ENCODE measurements around the gene NFIA.

Gene NFIA

DNA sequence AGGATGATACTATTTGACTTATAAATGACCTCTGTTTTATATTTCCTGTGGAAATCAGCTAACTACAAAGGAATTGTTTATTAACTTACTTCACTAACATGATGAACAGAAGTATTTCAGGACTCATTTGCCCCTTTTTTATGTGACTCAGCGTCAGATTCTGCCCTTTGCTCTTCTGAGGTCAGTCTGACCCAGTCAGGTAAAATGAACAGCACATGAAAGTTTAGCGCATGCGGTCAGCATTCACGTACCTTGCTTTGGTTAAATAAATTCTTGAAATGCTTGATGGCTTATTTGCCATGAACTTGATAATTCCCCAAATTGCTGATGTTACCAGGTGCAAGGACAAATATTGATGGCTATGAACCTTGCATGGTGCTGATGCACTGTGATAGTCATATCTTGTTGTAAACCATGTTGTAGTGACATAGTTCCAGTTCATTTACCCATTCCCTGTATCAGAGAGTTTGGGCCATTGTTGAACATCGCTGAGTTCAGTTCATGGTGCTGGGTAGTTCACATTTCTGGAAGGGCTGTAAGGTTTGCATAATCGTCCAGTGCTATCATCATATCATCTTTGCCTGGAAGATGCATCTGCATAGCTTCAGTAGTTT, 133.4 kb downstream of the NFIA start:
- DNase-seq (ENCODE audit: low read depth) = no peak

DNA sequence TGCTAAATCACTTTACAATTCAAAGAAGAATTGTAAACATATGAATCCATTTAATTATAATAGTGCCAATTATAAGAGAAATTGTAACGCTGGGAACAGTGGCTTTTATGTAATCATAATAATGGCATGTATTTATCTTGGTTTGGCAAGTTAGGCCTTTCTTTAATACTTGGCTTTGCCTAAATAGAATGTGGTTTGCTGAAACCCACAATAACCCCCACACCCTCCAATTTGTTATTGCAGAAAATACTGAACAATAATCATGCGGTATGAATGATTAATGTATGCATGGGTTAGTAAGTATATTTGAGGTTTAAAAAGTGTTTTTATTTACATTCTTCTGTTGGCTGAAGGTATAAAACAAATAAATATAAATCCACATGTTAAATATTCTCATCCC, 138.2 kb downstream of the NFIA start:
- no peak for DNase-seq (ENCODE audit: low read depth)

DNA sequence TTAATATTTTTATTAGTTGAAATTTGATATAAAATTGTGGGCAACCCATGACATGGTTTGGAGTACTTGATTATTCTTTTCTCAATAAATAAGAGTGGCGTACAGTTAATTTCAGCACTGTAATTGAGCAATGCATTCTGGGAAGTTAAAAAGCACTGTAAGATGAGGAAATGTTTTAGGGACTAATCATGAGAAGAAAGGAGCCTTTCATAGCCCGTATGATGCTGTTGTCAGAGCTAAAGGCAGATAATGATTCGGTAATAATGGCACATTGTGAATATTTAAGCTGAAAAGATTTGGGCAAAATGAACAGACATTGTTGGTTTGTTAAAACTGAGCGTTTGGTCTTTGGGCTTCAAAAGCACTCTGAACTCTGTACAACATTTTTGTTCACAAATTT, 139.3 kb downstream of the NFIA start:
- DNase-seq (ENCODE audit: low read depth) = no peak

DNA sequence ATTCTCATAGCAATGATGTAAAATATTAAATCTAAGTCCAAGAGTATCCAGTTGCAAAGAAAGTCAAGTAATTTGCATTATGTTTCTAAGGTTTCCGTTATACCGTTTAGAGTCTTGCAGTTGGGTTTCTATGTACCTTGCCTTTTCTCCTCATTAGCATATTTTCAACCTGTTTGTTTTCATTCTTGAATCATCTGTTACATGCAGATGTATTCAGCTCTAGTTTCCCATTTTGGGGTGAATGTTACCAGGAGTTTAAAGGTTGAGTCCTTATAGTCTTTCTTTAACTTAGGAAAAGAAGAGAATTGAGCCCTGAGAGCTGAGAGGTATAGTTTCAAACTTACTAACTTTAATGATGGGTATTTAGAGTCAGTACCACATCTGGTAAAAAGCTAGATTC, 139.9 kb downstream of the NFIA start:
- DNase-seq (ENCODE audit: low read depth) = no peak

DNA sequence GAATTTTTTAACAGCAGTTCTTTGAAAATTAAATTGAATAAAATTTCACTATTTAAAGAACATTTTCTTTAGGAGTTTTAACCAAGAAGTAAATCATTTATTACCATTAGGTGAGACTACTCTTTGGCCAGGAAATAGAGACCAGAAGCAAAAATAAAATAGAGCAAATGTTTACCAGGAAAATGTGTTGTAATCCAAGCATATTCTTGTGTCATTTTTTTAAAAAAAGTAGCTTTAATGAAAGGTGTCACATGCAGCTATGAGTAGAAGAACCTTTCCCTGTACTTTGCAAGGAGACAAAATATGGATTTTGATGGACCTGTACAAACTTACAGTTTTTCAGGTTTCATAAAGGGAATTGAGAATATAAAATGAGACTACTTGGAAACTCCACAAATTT, 140.8 kb downstream of the NFIA start:
- no peak for DNase-seq (ENCODE audit: low read depth)

DNA sequence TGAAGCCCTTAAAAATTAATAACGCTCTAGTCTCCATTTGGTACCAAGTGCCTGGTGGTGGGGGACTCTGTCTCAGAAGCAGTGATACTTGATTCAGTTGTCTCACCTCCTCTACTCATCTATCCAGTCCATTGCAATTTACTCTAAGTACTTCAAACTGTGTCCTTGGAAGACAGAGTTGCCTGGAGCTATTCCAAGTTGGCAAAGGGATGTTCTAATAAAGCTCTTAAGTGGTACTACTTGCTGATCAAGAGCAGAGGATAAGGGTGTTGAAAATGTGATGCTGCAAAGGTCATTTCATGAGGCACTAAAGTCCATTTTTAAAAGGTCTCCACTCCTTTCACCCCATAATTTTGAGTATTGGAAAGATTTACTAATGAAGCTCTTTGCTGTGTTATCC, 142.2 kb downstream of the NFIA start:
- no peak for DNase-seq (ENCODE audit: low read depth)

DNA sequence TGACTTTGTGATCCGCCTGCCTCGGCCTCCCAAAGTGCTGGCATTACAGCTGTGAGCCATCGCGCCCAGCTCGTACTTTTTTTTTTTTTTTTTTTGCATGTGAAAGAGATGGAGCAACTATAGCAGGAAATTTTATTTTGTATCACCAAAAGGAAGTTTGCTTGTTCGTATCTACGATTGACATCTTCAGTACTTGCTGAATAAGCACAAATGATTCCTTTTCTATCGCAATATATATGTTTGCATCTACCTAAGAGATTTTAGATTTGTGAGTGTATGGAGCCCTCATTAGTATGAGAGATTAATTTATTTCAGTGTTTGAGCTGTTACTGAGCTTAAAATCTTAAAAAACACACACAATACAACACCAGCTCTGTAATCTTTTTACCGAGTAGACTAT, 143.1 kb downstream of the NFIA start:
- DNase-seq (ENCODE audit: low read depth) = no peak

DNA sequence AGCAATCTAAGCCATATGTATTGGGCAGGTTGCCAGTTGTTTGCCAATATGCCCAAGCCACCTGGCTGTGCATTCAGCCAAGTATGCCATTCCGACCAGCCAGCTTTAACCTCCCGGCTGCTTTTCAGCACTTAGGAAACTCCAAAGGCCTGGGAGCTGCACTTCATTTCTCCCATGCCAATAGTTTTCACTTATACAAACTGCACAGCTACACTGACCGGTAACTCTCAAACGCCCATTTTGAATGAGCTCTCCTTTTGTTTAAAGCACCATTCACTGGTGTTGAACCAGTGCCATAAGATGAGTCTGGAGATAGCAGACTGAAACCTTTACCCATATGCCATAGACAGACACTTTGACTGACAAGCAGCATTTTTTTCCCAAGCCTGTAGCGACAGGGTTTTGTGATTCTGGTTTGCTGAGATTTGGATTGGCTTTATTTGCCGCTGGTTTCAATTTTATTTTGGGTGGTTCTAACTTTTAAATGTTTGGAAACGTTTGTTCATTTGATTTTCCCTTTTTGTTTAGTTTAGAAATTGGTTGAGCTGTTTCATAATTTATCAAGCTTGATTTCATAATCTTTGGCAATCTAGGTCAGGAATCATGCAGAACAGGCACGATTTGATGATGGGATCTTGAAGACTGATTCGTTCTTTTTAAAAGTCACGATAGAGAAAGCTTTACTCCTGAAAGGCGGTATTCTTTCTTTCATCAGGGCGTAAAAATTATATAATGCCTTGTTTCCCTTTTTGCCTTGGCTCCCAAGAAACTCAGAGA, 144.6 kb downstream of the NFIA start:
- no peak for DNase-seq (ENCODE audit: low read depth)

DNA sequence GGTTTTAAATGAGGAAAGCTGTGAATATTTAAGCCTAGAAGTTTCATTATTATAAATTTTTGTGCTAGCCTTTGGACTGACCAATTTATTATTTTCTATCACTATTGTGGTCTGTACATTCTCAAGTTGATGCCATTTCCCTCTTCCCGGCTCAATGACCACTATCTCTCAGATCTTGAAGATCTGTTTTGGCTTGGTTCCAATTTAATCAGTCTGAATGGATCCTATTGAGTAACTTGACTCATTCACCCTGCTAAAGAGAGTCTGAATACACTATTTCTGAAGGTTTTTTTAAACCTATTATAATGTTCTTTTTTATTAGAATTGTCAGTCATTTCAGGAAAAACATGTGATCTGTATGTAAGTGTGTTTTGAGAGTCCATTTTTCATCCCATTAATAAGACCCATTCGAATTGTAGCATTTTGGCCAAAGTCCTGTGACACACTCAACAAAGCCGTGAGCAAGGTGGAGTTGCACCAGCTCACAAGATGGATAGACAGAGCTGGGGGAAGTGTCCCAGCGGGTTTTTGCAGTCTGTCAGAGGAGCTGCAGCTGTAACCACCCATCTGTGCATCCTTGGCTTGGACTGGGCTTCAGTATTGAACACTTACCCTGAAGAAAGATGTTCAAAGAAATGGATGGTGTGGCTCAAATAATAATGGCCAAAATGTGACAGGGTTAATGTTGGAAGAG, 145.6 kb downstream of the NFIA start:
- no peak for DNase-seq (ENCODE audit: low read depth)

DNA sequence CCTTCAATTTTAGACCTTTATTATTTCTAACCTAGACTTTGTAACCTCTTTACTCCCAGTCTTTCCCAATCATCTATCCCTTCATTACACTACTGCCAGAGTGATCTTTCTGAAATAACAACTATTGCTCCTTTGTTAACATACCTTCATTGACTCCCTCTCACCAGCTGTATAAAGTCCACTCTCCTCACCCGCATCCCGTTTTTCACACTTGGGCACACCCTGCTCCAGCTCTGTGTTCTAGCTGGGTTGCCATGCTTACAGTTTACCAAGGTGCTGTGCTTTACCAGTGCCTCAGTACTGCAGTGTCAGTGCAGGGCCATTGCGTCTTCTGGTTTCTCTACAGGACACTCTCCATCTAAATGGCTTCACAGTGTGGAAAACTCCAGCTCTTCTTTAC, 148.2 kb downstream of the NFIA start:
- DNase-seq (ENCODE audit: low read depth) = no peak

DNA sequence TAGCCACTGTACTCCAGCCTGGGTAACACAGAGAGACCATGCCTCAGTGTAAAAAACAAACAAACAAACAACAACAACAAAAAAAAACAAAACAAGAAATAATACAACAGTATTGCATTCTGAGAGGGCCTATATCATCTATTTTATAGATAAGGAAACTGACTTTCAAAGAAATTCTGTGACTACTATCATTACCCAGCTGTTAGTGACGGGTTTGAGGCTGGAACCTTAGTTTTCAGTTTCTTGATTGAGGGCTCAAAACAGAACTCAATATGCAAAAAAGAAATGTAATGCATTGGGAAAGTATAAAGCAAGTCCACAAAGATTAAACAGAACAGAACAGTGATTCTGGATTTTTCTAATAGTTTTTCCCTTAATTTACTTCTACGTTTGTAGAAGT, 149.4 kb downstream of the NFIA start:
- no peak for DNase-seq (ENCODE audit: low read depth)

DNA sequence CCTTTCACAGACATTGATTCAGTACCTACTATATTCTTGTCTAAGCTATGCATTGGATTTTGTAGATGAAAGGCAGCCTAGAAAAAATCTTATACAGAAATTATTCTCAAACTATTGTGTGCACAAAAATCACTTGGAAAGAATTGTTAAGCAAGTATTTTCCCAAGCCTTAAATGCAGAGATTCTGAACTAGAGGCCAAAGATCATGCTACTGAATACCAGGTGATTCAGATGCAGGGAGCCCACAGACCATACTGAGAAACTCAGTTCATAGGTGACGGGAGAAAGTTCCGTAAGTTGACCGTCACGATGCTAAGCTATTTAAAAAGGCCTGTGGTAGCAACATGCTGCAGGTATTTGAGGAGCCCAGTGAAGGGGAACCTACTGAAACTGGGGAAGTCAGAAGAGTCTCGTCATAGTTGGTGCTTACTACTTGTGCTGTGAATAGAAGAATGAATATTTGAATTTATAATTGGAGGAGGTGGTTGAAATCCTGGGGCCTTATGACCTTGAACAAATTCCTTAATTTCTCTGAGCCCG, 150.8 kb downstream of the NFIA start:
- DNase-seq (ENCODE audit: low read depth) = no peak

DNA sequence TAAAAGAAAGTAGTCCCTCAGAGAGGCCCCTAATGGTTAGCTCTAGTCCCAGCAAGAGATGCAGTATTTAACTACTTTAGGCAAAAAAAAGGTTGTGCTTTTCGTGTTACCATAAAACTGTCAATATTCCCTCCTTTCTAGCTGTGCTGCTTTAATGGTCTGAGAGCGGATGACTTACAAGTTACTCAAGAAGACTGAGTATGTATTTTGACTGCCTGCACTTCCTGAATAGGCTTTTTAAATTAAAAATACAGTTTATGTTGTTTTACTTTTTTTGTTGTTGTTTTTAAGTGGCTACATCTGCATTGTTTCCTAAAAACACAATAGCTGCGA, 152.2 kb downstream of the NFIA start:
- DNase-seq (ENCODE audit: low read depth) = no peak

DNA sequence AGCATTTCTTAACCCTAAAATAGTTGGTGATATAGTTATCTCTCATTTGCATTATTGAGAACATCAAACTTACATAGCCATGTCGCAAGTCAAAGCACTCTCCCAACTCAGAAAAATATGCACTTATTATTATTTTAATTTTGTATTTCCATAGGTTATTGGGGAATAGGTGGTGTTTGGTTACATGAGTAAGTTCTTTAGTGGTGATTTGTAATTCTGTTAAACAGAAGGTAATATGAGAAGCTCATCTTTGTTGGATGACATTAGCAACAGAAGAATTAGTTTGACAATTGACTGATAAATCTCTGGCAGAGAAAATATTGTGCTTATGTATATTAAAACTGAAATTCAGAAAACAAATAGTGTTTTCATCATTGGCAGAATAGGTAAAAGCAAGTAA, 154.8 kb downstream of the NFIA start:
- DNase-seq (ENCODE audit: low read depth) = no peak

DNA sequence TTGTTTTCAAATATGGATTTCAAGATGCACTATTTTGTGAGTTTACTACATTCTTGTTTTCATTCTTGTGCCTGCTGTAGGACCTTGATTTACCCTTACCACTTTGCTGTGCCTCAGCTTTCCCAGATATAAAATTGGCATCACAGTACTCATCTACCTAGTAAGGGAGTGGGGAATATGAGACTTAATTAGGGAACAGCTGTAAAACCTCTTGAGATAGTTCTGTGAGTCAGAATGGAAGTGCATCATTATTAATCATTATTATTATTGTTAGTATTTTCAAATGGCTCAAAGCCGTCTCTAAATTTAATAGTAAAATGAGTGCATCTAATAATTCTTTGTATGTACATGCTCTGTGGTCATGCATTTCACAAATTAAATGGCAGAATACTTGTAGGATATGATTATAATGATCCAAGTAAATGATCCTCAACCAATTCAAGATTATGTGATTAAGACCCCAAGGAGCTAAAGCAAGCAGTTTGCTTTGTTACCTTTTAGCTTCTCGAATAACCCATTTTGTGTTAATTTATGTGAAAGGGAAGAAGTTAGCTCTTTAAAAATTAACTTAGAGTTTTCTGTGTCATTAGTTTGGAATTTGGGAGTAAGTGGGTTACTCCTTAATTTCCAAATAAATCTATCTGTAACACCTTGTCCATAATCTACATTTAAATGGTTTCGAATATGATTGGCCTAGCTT, 155.4 kb downstream of the NFIA start:
- no peak for DNase-seq (ENCODE audit: low read depth)

DNA sequence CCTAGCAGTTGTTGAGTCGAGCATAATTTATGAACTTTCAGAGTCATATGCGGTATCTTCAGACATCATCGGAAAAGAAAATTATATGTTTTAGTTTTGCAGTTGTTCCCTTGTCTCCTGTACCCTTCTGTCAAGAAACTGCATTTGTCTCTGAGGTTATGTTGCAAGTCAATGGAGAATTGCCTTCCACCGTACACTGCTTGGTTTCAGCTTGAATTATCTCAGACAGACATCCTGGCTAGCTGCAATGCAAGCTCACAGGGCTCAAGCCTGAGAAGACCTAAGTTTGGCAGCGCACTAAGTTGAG, 156.0 kb downstream of the NFIA start:
- no peak for DNase-seq (ENCODE audit: low read depth)

DNA sequence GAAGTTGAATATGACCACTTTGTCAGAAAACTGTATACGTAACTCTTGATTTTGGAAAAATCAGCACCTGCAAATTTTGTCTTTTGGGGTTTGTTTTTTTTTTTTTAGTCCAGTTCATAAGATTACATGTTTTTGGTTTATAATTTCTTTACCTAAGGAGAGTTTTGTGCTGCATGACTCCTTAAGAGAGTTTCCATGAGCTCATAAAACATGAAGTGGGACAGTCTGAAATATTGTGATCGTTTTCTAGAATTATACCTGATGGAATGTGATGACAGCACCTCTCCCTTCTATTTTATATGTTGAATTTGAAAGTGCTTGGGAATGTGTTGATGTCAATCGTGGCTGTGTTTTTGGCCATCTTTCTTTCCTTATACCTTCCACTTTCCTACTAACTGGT, 158.5 kb downstream of the NFIA start:
- no peak for DNase-seq (ENCODE audit: low read depth)

DNA sequence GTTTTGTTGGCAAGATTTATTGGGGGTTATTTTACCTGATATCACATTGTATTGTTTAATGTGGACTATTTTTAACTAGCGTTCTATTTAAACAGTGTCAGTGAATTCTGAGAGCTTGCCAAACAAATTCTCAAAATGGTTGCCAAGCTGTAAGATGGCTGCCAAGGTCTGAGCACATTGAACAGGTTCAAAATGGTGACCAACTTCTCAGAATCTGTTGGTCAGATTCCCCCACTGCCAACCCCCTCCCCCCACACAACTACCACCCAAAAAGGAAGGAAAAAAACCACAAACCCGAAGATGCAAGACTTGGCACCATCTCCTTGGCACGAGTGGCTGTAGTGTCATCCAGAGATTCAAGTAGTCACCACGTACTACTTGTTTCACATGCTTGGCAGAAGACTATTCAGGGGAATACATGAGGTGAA, 159.1 kb downstream of the NFIA start:
- no peak for DNase-seq (ENCODE audit: low read depth)

DNA sequence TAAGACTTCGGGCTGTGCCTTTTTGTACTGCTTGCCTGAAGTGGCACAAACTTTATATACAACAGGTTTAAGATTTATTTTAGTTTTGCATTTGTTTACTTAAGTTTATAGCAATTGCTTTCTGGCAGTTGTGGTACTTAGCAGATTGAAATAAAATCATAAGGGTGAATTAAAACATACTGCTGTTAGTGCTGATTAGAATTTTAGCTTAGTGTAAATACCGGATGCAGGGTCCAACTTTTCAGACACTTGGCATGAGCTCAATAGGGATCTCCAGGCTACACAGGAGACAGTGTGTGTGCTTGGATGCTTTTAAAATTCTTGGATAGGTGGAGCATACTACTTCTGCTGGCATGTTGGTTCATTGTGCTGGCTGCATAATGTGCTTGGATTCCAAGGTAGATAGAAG, 159.6 kb downstream of the NFIA start:
- DNase-seq (ENCODE audit: low read depth) = no peak

DNA sequence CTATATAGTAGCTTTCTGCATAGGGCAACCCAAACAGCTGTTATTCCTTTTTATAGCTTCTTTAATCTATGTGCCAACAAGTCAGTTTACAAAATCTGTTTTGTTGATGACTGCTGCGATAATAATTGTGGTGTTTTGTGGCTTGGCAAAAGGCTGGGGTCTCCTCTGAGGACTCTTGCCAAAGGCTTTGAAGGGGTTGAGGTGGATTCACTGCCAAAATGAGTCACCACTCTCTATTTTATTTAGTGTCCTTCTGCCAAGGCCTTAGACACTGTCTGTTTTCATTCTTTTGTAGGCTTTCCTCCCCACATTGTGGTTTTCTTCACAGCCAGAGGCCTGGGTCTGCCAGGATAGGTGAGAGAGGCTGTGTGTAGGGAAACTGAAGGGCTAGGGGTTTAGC, 161.8 kb downstream of the NFIA start:
- no peak for DNase-seq (ENCODE audit: low read depth)

DNA sequence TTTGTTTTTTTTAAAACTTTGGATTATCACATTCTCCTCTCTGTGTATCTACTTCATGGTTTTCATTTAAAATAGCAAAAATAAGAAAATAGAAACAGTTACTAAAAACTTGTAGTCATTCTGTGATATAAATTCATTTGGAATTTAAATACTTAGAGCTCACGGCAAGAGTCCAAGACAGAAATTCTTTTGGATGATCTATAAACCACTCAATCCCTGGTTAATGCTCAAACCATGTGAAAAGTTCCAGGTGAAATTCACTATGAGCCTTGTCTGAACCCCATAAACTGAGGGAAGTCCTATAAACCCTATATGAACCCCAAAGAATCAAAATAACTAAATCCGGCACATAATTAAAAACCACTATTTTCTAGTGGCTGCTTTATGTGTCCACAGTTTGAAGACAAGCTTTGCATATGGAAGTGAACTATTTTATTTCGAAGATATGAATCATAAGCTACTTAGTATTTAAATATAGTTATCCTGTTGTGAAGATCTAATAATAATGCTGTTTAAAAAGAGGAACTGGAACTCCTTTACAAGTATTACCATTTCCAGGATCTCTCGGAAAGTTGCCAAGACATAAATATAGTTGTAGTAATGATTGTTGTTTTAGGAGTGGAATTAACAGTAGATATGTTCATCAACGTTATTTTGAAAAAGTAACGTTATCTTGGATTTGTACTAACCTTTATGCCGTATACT, 163.5 kb downstream of the NFIA start:
- DNase-seq (ENCODE audit: low read depth) = no peak

All from stimulated activated CD4-positive, alpha-beta T cell treated with anti-CD3 and anti-CD28 coated beads, Interleukin-2, amount 100 ng/mL, for 4 hours (primary cell).